HG03064 (cell line): Measurements from ENCODE around the gene ALKBH7.

Experiments
- ATAC-seq: cut with Tn5 transposase; IDR thresholded peaks from one replicate; pipeline ENCODE4 v1.9.1; 2021; ENCODE audit warnings: low read depth; ENCODE audit not compliant: unreplicated experiment

Gene ALKBH7

GRCh38 chr19:6421075-6422014 is 48.8 kb downstream of the ALKBH7 start:
- no peak for ATAC-seq

- no peak for ATAC-seq
Measured at GRCh38 chr19:6423499-6424194, 51.1 kb downstream of the ALKBH7 start.

GRCh38 chr19:6424195-6424938 is 51.8 kb downstream of the ALKBH7 start, which contains the start of gene KHSRP:
KHSRP (minus strand) TSS chr19:6424811; CDS start chr19:6424701, 110 bp downstream.
- no peak for ATAC-seq
